Uterus (tissue), 2 donors: ENCODE data around the gene CCDC157.

Experiments used
- CTCF ChIP-seq, 4 experiments: fragments of 200-600 bp in 2 of 4; fragments of 450-650 bp in 2 of 4; sonication (generic) in 2 of 4; IDR thresholded peaks; one replicate each; pipeline ENCODE4 v1.5.1; 2016 to 2019; ENCODE audit warnings: antibody characterized with exemption in 4 of 4, mild to moderate bottlenecking in 2 of 4, moderate library complexity in 1 of 4
- POLR2A ChIP-seq, 2 donors: fragments of 450-650 bp; IDR thresholded peaks; one replicate each; pipeline ENCODE4 v1.6.1; 2016; ENCODE audit warnings: antibody characterized with exemption in 2 of 2, mild to moderate bottlenecking in 1 of 2, moderate library complexity in 1 of 2

GRCh38 chr22:30313527-30314363 lies 43.1 kb upstream of the CCDC157 start:
- no peak for TF ChIP-seq CTCF (IDR thresholded peaks at IDR 0.05)
- TF ChIP-seq POLR2A (IDR thresholded peaks at IDR 0.05): no peak
